GM12801 (cell line): Measurements from ENCODE around the gene APBA2.

ENCODE experiments used
- TF ChIP-seq, protein P1 (sequence below): IDR thresholded peaks from one replicate; pipeline ENCODE4 v1.5.1; 2011; ENCODE audit warnings: control low read depth; ENCODE audit not compliant: insufficient read length; ENCODE audit errors: extremely low read depth

APBA2 gene

DNA sequence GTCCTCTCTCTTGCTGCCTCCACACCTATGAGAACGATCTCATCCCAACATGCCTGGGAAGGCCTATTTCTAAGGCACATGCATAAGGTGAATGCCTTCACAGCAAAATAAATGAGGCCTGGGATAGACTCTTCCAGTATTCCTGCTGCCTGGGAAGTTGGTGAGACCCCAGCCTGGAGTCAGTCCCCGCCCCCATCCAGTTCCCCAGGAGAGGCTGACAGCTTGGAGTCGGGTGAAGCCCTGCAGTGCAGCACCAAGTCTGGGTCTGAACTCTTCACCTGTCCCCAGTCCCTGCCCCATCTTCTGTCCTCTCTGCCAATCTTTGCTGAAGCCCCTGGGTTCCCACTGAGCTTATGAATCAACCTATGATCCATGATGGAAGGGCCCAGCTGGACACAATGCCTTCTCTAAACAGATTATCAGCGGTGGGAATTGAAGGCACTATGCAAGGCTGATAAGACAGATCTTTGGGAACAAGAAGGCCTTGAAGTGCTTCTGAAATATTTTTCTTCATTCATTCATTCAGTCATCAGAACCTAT, 10.2 kb upstream of the APBA2 start:
- TF ChIP-seq, protein P1, sequence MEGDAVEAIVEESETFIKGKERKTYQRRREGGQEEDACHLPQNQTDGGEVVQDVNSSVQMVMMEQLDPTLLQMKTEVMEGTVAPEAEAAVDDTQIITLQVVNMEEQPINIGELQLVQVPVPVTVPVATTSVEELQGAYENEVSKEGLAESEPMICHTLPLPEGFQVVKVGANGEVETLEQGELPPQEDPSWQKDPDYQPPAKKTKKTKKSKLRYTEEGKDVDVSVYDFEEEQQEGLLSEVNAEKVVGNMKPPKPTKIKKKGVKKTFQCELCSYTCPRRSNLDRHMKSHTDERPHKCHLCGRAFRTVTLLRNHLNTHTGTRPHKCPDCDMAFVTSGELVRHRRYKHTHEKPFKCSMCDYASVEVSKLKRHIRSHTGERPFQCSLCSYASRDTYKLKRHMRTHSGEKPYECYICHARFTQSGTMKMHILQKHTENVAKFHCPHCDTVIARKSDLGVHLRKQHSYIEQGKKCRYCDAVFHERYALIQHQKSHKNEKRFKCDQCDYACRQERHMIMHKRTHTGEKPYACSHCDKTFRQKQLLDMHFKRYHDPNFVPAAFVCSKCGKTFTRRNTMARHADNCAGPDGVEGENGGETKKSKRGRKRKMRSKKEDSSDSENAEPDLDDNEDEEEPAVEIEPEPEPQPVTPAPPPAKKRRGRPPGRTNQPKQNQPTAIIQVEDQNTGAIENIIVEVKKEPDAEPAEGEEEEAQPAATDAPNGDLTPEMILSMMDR = no peak

DNA sequence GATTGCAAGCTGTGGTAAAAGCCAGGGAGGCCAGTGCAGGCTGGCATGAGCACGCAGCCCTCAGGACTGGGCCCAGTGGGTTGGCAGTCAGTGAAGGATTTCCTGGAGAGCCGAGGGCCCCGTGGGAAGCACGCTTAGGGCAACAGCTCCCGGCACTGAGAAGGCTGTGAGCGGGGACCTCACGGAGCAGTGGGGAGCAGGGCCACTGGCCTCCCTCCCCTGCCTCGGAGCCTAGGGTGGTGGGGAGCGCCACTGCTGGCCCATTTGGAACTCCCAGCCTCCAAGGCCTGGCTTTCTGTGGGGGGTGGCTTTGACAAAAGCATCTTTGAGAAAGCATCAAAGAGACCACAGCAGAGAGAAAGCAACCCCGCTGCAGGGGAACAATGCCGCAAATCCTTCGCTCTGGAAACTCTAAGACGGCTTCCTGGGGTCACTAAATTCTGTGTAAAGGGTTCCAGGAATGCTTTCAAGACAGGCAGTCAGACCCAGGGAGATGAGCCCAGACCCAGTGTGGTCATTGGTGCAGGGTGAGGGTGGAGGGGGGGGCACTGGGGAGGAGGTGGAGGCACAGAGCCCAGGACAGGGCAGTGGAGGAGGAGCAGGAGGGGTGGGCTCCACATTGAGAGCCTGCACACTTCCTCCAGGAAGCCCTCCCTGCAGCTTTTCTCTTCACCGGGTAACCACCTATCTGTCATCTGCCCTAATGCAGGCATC, 9.5 kb upstream of the APBA2 start:
- TF ChIP-seq, protein P1 = no peak

DNA sequence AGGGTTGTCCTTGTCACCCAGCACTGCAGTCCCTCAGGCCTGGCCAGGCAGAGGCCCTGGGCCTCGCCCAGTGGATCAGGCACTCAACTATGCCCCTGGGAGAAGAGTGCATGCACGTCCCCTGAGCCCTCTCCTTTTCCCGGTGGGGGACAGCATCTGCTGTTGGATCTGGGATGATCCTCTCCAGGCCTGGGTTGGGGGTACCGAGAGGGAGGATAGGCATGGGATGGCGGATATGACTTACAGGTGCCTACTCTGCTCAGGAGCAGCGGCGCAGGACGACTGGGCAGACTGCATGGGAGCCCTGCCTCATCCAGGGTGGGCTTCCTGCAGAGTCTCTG, 9.0 kb upstream of the APBA2 start:
- TF ChIP-seq, protein P1 = no peak

DNA sequence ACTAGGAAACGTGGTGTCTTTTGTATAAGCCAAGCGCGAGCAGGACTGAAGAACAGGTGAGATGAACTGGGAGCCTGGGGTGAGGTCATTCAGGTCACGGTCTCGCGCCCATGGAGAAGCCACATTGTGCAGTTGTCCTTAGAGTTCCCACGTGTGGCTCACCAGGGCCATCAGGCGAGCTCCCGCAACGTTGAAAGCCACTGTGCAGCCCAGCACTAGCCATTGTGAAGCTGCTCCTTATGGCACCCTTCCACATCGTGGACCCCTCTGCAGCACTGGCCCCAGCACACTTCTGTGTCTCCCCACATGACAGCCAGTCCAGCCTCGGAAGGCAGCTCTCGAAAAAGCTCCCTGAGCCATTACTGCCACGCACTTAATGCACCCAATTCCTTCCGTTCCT, 7.6 kb upstream of the APBA2 start:
- TF ChIP-seq, protein P1 = no peak

DNA sequence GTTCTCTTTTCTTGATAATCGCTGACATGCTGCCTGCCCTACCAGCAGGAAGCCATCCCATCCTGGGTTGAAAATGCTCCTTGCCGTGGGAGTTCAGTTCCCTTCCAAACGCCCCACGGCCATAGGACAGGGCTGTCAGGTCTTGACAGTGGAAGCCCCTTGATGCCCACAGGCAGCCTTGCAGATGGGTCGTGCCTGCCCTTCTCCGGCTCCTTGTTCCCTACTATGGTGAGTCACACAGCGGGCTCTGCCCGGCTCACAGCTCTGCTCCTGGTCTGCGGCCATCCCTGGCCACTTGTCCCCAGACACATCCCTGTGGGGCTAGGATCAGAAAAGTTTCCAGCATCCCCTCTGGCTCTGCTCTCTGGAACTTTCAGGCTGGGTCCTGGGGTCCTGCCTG, 6.2 kb upstream of the APBA2 start:
- TF ChIP-seq, protein P1 = no peak

DNA sequence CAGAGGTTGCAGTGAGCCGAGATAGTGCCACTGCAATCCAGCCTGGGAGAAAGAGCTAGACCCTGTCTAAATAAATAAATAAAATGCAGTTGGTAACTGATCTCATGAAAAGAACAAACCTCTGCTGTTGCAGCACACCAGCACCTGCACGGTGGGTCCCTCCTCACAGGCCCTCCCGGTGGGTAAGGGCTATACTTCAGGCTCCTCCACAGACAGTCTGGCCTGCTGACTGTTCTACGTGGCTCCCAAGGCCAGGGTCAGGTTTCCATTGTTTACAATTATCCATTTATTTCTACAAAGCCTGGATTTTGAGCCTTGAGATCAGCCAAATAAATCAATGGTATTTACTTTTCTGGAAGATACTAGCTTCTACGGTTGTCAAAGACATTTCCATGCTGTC, 5.1 kb upstream of the APBA2 start:
- TF ChIP-seq, protein P1 = no peak

DNA sequence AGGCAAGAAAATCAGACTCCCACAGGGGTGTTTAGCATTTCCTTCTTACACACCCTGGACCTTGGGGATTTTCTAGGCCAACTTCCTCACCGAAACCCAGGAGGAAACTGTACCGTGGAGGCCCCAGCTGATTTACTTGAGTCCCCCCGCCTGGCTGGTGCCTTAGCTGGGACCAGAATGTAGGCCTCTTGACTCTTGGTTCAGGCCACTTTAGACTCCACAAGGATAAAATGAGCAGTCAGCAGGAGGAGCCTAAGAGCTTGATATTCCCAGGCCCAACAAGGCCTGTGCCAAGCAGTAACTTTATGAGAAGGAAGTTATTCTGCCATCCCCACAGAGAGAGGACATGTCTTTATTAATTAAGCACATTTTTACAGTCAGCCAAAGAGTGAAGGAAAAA, 4.6 kb upstream of the APBA2 start:
- TF ChIP-seq, protein P1 = no peak
